Measurements from ENCODE around the gene SLC1A3.

GRCh38 chr5:36735891-36736290 lies 129.5 kb downstream of the SLC1A3 start:
- TF ChIP-seq EZH2 (optimal IDR thresholded peaks at IDR 0.05; ENCODE audit: low read depth, low read length), result no peak
- TF ChIP-seq CTCF (IDR thresholded peaks at IDR 0.05; ENCODE audit: low read length), result no peak
